ENCODE data around the gene KHDC3L.
"Not testable (repeated sequence)": the region's sequence is repeated elsewhere in the genome, so short reads cannot be mapped to it uniquely, and the experiment has no call there.

KHDC3L gene

GRCh38 chr6:73371984-73372383, 9.5 kb downstream of the KHDC3L start:
- DNase-seq, result no peak

GRCh38 chr6:73372516-73372915, 10.1 kb downstream of the KHDC3L start:
- DNase-seq, result no peak

GRCh38 chr6:73375216-73375615, 12.8 kb downstream of the KHDC3L start:
- no peak for DNase-seq

- no peak for DNase-seq
Measured at GRCh38 chr6:73377225-73377624, 14.8 kb downstream of the KHDC3L start.

GRCh38 chr6:73381531-73381930, 19.1 kb downstream of the KHDC3L start:
- DNase-seq, result not testable (repeated sequence)

GRCh38 chr6:73382462-73383113, 20.1 kb downstream of the KHDC3L start:
- DNase-seq, result no peak

GRCh38 chr6:73388433-73388799, 26.0 kb downstream of the KHDC3L start:
- DNase-seq, result no peak

GRCh38 chr6:73388800-73389512, 26.5 kb downstream of the KHDC3L start:
- DNase-seq, result peak; percentile 60

GRCh38 chr6:73389854-73390253, 27.4 kb downstream of the KHDC3L start:
- DNase-seq, result no peak

GRCh38 chr6:73391675-73392074, 29.2 kb downstream of the KHDC3L start:
- DNase-seq, result no peak

GRCh38 chr6:73392188-73392587, 29.7 kb downstream of the KHDC3L start:
- DNase-seq, result not testable (repeated sequence)

- DNase-seq, result no peak
Measured at GRCh38 chr6:73393278-73393677, 30.8 kb downstream of the KHDC3L start.

GRCh38 chr6:73394577-73395354, 32.3 kb downstream of the KHDC3L start, which contains the start of gene DDX43:
Gene DDX43, plus strand, starts transcription at chr6:73394828. Its CDS starts 78 bp downstream, at chr6:73394906.
- DNase-seq, result peak; percentile 31

GRCh38 chr6:73395875-73396274, 33.4 kb downstream of the KHDC3L start:
- DNase-seq, result no peak

GRCh38 chr6:73400656-73401055, 38.2 kb downstream of the KHDC3L start:
- no peak for DNase-seq

GRCh38 chr6:73409395-73409794, 46.9 kb downstream of the KHDC3L start:
- DNase-seq, result no peak

GRCh38 chr6:73413102-73413501, 50.6 kb downstream of the KHDC3L start:
- no peak for DNase-seq

Data from MV-4-11 (cell line).